ENCODE results near the gene KCNMA1. TPM values are rescaled to one million over a fixed set of nuclear protein-coding genes. Genes with fewer than 3 reads are reported as not detected.

KCNMA1 gene
- total RNA-seq, 1 donor from 2014 or later = 15.8 TPM

- DNase-seq (ENCODE audit: low read depth) (no peak), FAIRE-seq (no peak)
- TF ChIP-seq, protein P1, sequence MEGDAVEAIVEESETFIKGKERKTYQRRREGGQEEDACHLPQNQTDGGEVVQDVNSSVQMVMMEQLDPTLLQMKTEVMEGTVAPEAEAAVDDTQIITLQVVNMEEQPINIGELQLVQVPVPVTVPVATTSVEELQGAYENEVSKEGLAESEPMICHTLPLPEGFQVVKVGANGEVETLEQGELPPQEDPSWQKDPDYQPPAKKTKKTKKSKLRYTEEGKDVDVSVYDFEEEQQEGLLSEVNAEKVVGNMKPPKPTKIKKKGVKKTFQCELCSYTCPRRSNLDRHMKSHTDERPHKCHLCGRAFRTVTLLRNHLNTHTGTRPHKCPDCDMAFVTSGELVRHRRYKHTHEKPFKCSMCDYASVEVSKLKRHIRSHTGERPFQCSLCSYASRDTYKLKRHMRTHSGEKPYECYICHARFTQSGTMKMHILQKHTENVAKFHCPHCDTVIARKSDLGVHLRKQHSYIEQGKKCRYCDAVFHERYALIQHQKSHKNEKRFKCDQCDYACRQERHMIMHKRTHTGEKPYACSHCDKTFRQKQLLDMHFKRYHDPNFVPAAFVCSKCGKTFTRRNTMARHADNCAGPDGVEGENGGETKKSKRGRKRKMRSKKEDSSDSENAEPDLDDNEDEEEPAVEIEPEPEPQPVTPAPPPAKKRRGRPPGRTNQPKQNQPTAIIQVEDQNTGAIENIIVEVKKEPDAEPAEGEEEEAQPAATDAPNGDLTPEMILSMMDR (IDR thresholded peaks at IDR 0.05; ENCODE audit: insufficient read depth, low read length, severe bottlenecking) = no peak
- no peak overlapping the region for H3K4me3 ChIP-seq (ENCODE audit: low read depth, low read length)
- no peaks in the 10 kb centered on the region for H3K36me3 ChIP-seq (ENCODE audit: control insufficient read depth, insufficient read depth, low read length)
- no peaks in the 10 kb centered on the region for H3K27me3 ChIP-seq (ENCODE audit: control insufficient read depth, insufficient read depth, low read length)
These were observed 778.9 kb downstream of the KCNMA1 start for GRCh38 chr10:76858721-76859120.

DNA sequence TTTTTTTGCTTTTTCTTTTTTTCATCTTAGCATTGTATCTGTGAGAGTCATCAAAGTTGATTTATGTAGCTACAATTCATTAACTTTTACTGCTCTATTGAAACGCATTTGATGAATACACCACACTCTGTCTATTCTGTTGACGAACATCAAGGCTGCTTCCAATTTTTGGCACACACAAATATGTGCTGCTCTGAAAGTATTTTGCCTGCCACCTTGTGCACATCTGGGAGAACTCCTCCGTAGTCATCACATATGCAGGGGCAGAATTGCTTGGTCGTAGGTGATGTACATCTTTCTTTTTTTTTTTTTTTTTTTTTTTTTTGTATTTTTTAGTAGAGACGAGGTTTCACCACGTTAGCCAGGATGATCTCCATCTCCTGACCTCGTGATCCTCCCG lies 796.8 kb downstream of the KCNMA1 start:
- TF ChIP-seq, protein P1 (IDR thresholded peaks at IDR 0.05; ENCODE audit: insufficient read depth, low read length, severe bottlenecking) = no peak
- H3K36me3 ChIP-seq (ENCODE audit: control insufficient read depth, insufficient read depth, low read length) = no peaks in the 10 kb centered on the region
- no peaks in the 10 kb centered on the region for H3K27me3 ChIP-seq (ENCODE audit: control insufficient read depth, insufficient read depth, low read length)
- FAIRE-seq = no peak
- H3K4me3 ChIP-seq (ENCODE audit: low read depth, low read length) = no peak overlapping the region
- no peak for DNase-seq (ENCODE audit: low read depth)

GRCh38 chr10:76839276-76839675 lies 798.3 kb downstream of the KCNMA1 start:
- Histone ChIP-seq H3K4me3 (ENCODE audit: low read depth, low read length) (no peak overlapping the region), H3K36me3 (ENCODE audit: control insufficient read depth, insufficient read depth, low read length) (no peaks in the 10 kb centered on the region), H3K27me3 (ENCODE audit: control insufficient read depth, insufficient read depth, low read length) (no peaks in the 10 kb centered on the region)
- DNase-seq (ENCODE audit: low read depth) (no peak), FAIRE-seq (no peak)
- TF ChIP-seq, protein P1 (IDR thresholded peaks at IDR 0.05; ENCODE audit: insufficient read depth, low read length, severe bottlenecking) = no peak

- DNase-seq (ENCODE audit: low read depth) (no peak), FAIRE-seq (no peak)
- H3K4me3 ChIP-seq (ENCODE audit: low read depth, low read length) = no peak overlapping the region
- TF ChIP-seq, protein P1 (IDR thresholded peaks at IDR 0.05; ENCODE audit: insufficient read depth, low read length, severe bottlenecking) = no peak
- H3K27me3 ChIP-seq (ENCODE audit: control insufficient read depth, insufficient read depth, low read length) = no peaks in the 10 kb centered on the region
- no peaks in the 10 kb centered on the region for H3K36me3 ChIP-seq (ENCODE audit: control insufficient read depth, insufficient read depth, low read length)
These were observed 807.4 kb downstream of the KCNMA1 start for GRCh38 chr10:76830218-76830617.

DNA sequence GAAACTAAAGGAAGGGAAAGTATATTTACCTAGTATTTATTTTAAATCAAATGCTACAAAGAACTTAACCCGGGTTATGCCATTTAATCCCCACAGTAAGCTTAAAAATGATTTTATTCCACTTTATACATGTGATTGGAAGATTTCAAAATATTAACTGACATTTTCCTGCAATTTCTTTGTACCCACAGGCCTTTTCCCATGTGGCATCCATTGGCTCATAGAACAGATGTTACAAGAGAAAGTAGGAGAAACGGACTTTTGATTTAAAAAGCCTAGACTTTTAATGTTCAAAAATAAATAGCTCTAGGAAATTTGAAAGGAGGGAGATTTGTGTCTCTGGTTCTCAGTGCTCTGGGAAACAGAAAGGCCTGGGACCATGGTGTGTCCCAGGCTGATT lies 807.9 kb downstream of the KCNMA1 start:
- FAIRE-seq (no peak), DNase-seq (ENCODE audit: low read depth) (no peak)
- no peaks in the 10 kb centered on the region for H3K36me3 ChIP-seq (ENCODE audit: control insufficient read depth, insufficient read depth, low read length)
- H3K27me3 ChIP-seq (ENCODE audit: control insufficient read depth, insufficient read depth, low read length) = no peaks in the 10 kb centered on the region
- H3K4me3 ChIP-seq (ENCODE audit: low read depth, low read length) = no peak overlapping the region
- TF ChIP-seq, protein P1 (IDR thresholded peaks at IDR 0.05; ENCODE audit: insufficient read depth, low read length, severe bottlenecking) = no peak

Measured in bronchial epithelial cell (primary cell).